ENCODE measurements around the gene CCNY.

GRCh38 chr10:35569111-35569707, 232.9 kb downstream of the CCNY start:
- no peak for TF ChIP-seq POLR2A (IDR thresholded peaks at IDR 0.05)
- TF ChIP-seq, protein P1, sequence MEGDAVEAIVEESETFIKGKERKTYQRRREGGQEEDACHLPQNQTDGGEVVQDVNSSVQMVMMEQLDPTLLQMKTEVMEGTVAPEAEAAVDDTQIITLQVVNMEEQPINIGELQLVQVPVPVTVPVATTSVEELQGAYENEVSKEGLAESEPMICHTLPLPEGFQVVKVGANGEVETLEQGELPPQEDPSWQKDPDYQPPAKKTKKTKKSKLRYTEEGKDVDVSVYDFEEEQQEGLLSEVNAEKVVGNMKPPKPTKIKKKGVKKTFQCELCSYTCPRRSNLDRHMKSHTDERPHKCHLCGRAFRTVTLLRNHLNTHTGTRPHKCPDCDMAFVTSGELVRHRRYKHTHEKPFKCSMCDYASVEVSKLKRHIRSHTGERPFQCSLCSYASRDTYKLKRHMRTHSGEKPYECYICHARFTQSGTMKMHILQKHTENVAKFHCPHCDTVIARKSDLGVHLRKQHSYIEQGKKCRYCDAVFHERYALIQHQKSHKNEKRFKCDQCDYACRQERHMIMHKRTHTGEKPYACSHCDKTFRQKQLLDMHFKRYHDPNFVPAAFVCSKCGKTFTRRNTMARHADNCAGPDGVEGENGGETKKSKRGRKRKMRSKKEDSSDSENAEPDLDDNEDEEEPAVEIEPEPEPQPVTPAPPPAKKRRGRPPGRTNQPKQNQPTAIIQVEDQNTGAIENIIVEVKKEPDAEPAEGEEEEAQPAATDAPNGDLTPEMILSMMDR (IDR thresholded peaks at IDR 0.05): no peak
- TF ChIP-seq POLR2AphosphoS5 (IDR thresholded peaks at IDR 0.05): no peak

Measured in prostate gland (tissue), 2 donors.